A673 (cell line): ENCODE data around the gene GATC.

Experiments used
- CTCF ChIP-seq: fragments of 300-800, 200-600 bp; sonication (generic); conservative IDR thresholded peaks from 2 replicates; pipeline ENCODE4 v1.5.1; 2017; ENCODE audit warnings: low read depth, mild to moderate bottlenecking, antibody characterized with exemption, low read length, moderate library complexity, mixed read lengths
- EZH2 ChIP-seq: fragments of 200-600 bp; sonication (generic); IDR thresholded peaks from 2 replicates; pipeline ENCODE4 v1.6.1; 2017; ENCODE audit warnings: borderline replicate concordance, low read depth, mild to moderate bottlenecking, mixed read lengths, antibody characterized with exemption, low read length; ENCODE audit not compliant: poor library complexity, severe bottlenecking

GRCh38 chr12:120495731-120496412 lies 49.6 kb downstream of the GATC start, which contains the start of gene DYNLL1:
- TF ChIP-seq CTCF (no peak), EZH2 (no peak)
